Heart left ventricle (tissue), 16 donors: Measurements from ENCODE around the gene SOX10. TPM values are rescaled to one million over a fixed set of nuclear protein-coding genes. Genes with fewer than 3 reads are reported as not detected.

Experiments
- ATAC-seq, 4 donors: fragments of 200-7000 bp; cut with Tn5 transposase; one replicate each; pipeline ENCODE4 v1.9.1; 2020 to 2022; ENCODE audit warnings: moderate library complexity in 4 of 4, mild to moderate bottlenecking in 3 of 4, moderate number of reproducible peaks in 1 of 4
- DNase-seq, 5 donors: peaks; one replicate each; pipeline ENCODE4 v3.0.0-alpha.2; 2020
- H3K27ac ChIP-seq, 12 donors: fragments of 200-600 bp; sonication (generic) in 4 of 12; one replicate each; pipeline versions ENCODE4 v1.5.0 to v1.8.0; 2016 to 2022; ENCODE audit warnings: mild to moderate bottlenecking in 2 of 12
- H3K27me3 ChIP-seq, 9 donors: fragments of 200-600 bp; sonication (generic) in 2 of 9; one replicate each; pipeline versions ENCODE4 v1.5.1 to v1.8.0; 2016 to 2022; ENCODE audit warnings: mild to moderate bottlenecking in 3 of 9
- H3K36me3 ChIP-seq, 9 donors: fragments of 200-600 bp; sonication (generic) in 2 of 9; one replicate each; pipeline versions ENCODE4 v1.5.0 to v1.8.0; 2018 to 2022; ENCODE audit warnings: mild to moderate bottlenecking in 2 of 9
- H3K4me1 ChIP-seq, 12 donors: fragments of 200-600 bp; sonication (generic) in 4 of 12; one replicate each; pipeline versions ENCODE4 v1.5.0 to v1.8.0; 2016 to 2022; ENCODE audit warnings: mild to moderate bottlenecking in 3 of 12
- H3K4me3 ChIP-seq, 12 donors: fragments of 200-600 bp; sonication (generic) in 4 of 12; one replicate each; pipeline versions ENCODE4 v1.5.0 to v1.8.0; 2017 to 2022; ENCODE audit warnings: mild to moderate bottlenecking in 9 of 12, moderate library complexity in 4 of 12
- H3K9me3 ChIP-seq, 12 donors: fragments of 200-600 bp; sonication (generic) in 4 of 12; one replicate each; pipeline versions ENCODE4 v1.5.0 to v1.8.0; 2016 to 2022; ENCODE audit warnings: mild to moderate bottlenecking in 1 of 12
- CTCF ChIP-seq, 12 donors: fragments of 200-600 bp; sonication (generic) in 4 of 12; IDR thresholded peaks; one replicate each; pipeline versions ENCODE4 v1.5.0 to v1.8.0; 2018 to 2022; ENCODE audit warnings: antibody characterized with exemption in 12 of 12, mild to moderate bottlenecking in 5 of 12
- POLR2A ChIP-seq, 2 donors: fragments of 450-650 bp; IDR thresholded peaks; one replicate each; pipeline ENCODE4 v1.6.1; 2017; ENCODE audit warnings: antibody characterized with exemption in 2 of 2, mild to moderate bottlenecking in 2 of 2, moderate library complexity in 2 of 2
- WGBS, 4 donors: extraction: QIAGEN DNeasy Blood & Tissue Kit in 2 of 4; methylation state at CpG; one replicate each; pipeline versions ENCODE4 v1.1.5 to v1.1.7; 2013 to 2018; 5-methylcytosine and 5-hydroxymethylcytosine counted together
- intact Hi-C, 10 donors: fragments of 100-400 bp; cut with DNase I; formaldehyde crosslinking; loops; one replicate each; pipeline versions ENCODE4 v1.11.1 to v1.14.2; 2022
- polyA plus RNA-seq, 2 donors: library from polyadenylated mRNA; stranded (reverse); fragments of 200-250 nt; gene quantifications; one replicate each; pipeline ENCODE4 v1.2.3, GENCODE V29; 2013
- total RNA-seq, 9 donors: library from RNA; depleted of rRNA in 2 of 9; stranded (reverse); fragments of >200 nt in 2 of 9; fragmentation: NEBNext Ultra II Directional in 3 of 9; extraction: Animal tissue kit (Norgen Biotek cat#: 25700) in 3 of 9; gene quantifications; one replicate each; pipeline versions ENCODE4 v1.1.0 to v1.2.4, GENCODE V29; 2016 to 2023
- donor health status: ischemic (EF 13 %, LVEDD 7.1; RV severe dilation, severe dysfunction).
- donor health status: healthy with polysubstance abuse.
- donor health status: DM: no; HTN: yes; CAD: no.
- donor health status: DM: no; HTN: no; CAD: no.
- donor health status: ischemic (EF 25% LVEDD 6.9; RV normal size, moderate dysfunction).
- donor health status: ischemic (EF 25% LVEDD 5.7; RV mildly dilated, moderate dysfunction).
- donor health status: healthy.
- donor health status: DM: yes; HTN: yes; CAD: no.
- donor health status: ischemic (EF 35%, LVEDD 5.7; RV mildly dilated, moderate dysfunction).
- donor health status: nonischemic (EF 11% LVEDD 7.7; RV severe dilation, severe dysfunction).
- donor health status: DM: yes; HTN: yes; CAD: no.
- donor health status: PGD.
- donor health status: ischemic (EF 29% LVEDD 5.4; RV normal size, mild dysfunction).
- donor health status: nonischemic (EF 23%, LVEDD 6.1; RV moderate dilation, normal function).

The SOX10 gene
- total and polyA plus RNA-seq, 11 donors, result 0.43 to 7.6 (median 1.1) TPM

GRCh38 chr22:38029370-38029769, 45.0 kb upstream of the SOX10 start:
- Histone ChIP-seq H3K9me3 (no peaks in the 10 kb centered on the region), H3K27me3 (no peaks in the 10 kb centered on the region), H3K27ac (no peak overlapping the region), H3K4me1 (peaks cover 0 to 17% (median 10%) of the 10 kb centered on the region in 12 donors), H3K36me3 (no peaks in the 10 kb centered on the region), H3K4me3 (no peak overlapping the region)
- intact Hi-C loops, result no loop called here
- ATAC-seq (no peak), DNase-seq (no peak)
- TF ChIP-seq CTCF (IDR thresholded peaks at IDR 0.05) (no peak), POLR2A (IDR thresholded peaks at IDR 0.05) (no peak)

- DNase-seq, result no peak
- no peak overlapping the region for H3K4me3 ChIP-seq
- peaks cover 0 to 8% (median 1%) of the 10 kb centered on the region in 12 donors for H3K4me1 ChIP-seq
- H3K27ac ChIP-seq, result no peak overlapping the region
- TF ChIP-seq CTCF (IDR thresholded peaks at IDR 0.05) (no peak), POLR2A (IDR thresholded peaks at IDR 0.05) (no peak)
- no peaks in the 10 kb centered on the region for H3K27me3 ChIP-seq
- ATAC-seq, result no peak
- 89 to 92% (median 91%) methylated on average over 15 of the region's 15 CpGs for WGBS, 4 donors
- no peaks in the 10 kb centered on the region for H3K9me3 ChIP-seq
- intact Hi-C loops, result no loop called here
- no peaks in the 10 kb centered on the region for H3K36me3 ChIP-seq
These were observed 44.2 kb upstream of the SOX10 start for GRCh38 chr22:38028344-38029130.

- 75 to 87% (median 82%) methylated on average over 9 of the region's 9 CpGs for WGBS, 4 donors
- intact Hi-C loops, result no loop called here
- peak in 1 of 4 donors; percentile 19 for ATAC-seq
- TF ChIP-seq CTCF (IDR thresholded peaks at IDR 0.05) (no peak), POLR2A (IDR thresholded peaks at IDR 0.05) (no peak)
- no peak for DNase-seq
- Histone ChIP-seq H3K4me1 (peaks cover 0 to 4% (median 0%) of the 10 kb centered on the region in 12 donors), H3K36me3 (no peaks in the 10 kb centered on the region), H3K9me3 (no peaks in the 10 kb centered on the region), H3K27me3 (no peaks in the 10 kb centered on the region), H3K27ac (peak overlapping the region in 1 of 12 donors; percentile 38), H3K4me3 (no peak overlapping the region)
These were observed 43.1 kb upstream of the SOX10 start for GRCh38 chr22:38027487-38027886.

- no peaks in the 10 kb centered on the region for H3K27me3 ChIP-seq
- no peak for ATAC-seq
- WGBS, 4 donors, result 79 to 87% (median 83%) methylated on average over 18 to 22 of the region's 22 CpGs
- intact Hi-C loops, result no loop called here
- peaks cover 0 to 4% (median 0%) of the 10 kb centered on the region in 12 donors for H3K4me1 ChIP-seq
- peak overlapping the region in 1 of 12 donors; percentile 38 for H3K27ac ChIP-seq
- no peaks in the 10 kb centered on the region for H3K9me3 ChIP-seq
- no peak for TF ChIP-seq POLR2A (IDR thresholded peaks at IDR 0.05)
- no peak for TF ChIP-seq CTCF (IDR thresholded peaks at IDR 0.05)
- no peak for DNase-seq
- H3K4me3 ChIP-seq, result no peak overlapping the region
- H3K36me3 ChIP-seq, result no peaks in the 10 kb centered on the region
These were observed 42.1 kb upstream of the SOX10 start for GRCh38 chr22:38026130-38027111.
